Fibroblast of skin of back (primary cell): ENCODE data around the gene NET1.
A peak's percentile ranks its signal among the peaks of the same experiment; 100 is the strongest.
"Not testable (repeated sequence)": the region's sequence is repeated elsewhere in the genome, so short reads cannot be mapped to it uniquely, and the experiment has no call there.

Source experiments
- DNase-seq: peaks from one replicate; pipeline ENCODE4 v3.0.0-alpha.2; 2013

The NET1 gene

DNA sequence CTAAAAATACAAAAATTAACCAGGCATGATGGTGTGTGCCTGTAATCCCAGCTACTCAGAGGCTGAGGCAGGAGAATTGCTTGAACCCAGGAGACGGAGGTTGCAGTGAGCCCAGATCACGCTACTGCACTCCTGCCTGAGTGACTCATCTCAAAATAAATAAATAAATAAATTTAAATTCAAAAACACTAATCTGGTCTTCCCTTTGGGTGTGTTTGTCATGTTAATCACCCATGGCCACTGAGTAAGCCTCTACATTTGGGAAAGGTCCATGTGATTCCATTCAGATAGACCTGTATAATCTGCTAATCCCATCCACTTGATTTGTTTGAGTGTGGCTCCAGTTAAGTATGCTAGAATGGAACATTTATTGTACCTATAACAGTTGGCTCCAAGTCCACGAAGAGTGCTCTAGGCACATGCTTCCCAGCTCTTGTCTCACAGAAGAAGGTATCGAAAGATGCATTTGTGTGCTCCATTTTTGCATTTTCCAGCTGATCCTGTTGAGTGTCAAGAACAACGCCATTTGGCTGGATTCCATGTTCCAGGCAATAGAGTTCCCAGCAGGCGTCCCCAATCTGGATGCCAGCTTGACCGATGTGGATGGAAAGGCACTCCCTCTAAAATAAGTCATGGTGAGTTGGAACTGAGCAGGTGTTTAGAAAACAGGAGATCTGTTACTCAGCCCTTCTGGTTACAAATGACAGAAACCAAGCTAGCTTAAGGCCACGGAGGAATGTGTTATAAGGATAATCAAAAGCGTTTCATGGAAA, 11.7 kb upstream of the NET1 start:
- DNase-seq: no peak

DNA sequence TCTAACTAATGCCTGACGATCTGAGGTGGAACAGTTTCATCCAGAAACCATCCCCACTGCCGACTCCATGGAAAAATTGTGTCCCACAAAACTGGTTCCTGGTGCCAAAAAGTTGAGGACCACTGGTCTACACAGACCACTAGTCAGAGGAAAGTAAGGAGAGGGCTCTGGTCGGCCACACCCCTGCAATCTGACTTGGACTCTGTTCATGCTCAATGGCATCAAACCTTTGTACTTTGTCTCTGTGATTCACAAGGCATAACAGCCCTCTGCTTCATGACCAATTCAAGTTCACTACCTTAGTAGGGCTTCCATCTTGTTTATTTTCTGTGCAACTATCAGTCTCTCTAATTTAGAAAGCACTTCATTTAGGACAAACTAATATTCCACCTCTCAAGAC, 9.6 kb upstream of the NET1 start:
- no peak for DNase-seq

DNA sequence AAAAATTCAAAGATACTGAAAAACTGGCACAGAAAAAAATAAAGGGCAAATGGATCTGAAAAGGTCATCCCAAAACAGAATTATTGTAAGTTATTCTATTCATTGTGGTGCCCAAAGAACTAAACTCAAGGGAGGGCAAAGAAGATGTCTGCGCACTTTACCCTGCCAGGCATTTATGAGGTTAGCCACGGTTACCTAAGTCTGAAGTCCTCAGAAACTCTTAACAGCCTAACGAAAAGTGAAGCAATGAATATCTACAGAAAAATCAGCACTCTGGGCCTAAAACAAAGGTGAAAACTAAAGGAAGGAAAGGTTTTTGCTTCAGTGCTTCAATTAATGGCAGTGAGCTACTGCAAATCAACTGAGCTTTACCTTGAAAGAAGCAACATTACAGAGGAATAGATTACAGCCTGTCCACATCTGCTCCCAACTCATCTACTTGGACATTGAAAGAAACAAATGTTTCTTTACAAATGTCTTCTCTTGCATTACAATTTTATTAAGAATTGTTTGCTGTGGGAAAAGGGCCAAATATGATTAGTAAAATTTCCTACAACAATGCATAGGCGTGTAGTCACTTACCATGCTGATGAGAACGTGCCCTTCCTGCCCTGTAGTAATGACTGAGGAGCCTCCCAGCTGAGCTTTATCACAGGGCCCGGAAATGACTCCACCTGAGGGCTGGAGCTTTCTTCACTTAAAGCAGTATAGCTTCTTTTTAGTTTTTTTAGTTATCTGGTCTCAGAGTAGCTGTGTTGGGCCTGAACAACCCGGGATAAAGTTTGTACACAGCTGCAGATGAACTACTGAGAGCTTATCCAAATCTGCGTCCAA, 7.9 kb upstream of the NET1 start, which contains the start of gene TUBAL3:
Gene TUBAL3, minus strand, starts transcription at position 621 of the 834 bp plus-strand sequence. Its CDS starts 36 bp downstream, at position 585.
- no peak for DNase-seq

DNA sequence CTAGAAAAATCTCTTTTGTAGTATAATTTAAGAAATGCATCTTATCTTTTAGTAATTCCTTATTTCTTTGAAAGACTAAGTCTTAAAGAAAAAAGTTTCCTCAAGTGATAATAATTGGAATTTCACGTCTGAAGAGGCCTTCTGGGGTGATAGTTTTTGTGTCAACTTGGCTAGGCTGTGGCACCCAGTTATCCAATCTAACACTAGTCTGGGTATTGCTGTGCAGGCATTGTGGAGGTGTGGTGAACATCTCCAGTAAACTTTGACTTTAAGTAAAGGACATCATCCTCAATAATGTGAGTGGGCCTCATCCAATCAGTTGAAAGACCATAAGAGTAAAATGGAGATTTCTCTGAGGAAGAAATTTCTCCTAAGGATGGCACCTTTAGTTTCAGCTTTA, 5.4 kb upstream of the NET1 start:
- no peak for DNase-seq

DNA sequence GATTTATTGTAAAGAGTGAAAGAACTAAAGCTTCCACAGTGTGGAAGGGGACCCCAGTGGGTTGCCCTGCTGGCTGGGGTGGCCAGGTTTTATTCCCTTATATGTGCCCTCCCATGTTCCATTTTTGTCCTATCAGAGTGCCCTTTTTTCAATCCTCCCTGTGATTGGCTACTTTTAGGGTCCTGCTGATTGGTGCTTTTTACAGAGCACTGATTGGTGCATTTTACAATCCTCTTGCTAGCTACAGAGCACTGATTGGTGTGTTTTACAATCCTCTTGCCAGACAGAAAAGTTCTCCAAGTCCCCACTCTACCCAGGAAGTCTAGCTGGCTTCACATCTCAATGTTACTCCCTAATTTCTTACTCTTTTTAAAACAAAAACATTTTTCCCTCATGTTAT, 1.6 kb upstream of the NET1 start:
- DNase-seq: not testable (repeated sequence)

DNA sequence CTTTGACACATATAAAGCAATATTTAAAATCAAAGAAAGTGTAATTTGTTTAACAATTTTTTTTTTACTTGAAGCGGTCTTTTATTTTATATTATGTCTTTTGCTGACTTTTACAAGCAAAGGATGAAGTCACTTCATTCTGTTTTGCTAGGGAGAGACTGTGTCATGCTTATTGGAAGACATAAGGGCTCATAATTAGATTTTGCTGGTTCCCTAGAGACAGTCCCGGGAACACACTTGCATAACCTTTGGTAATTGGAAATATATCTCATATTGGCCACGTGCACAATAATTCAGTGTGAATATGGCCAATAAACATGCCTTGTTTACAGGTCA, 448 bp upstream of the NET1 start:
- DNase-seq: no peak

DNA sequence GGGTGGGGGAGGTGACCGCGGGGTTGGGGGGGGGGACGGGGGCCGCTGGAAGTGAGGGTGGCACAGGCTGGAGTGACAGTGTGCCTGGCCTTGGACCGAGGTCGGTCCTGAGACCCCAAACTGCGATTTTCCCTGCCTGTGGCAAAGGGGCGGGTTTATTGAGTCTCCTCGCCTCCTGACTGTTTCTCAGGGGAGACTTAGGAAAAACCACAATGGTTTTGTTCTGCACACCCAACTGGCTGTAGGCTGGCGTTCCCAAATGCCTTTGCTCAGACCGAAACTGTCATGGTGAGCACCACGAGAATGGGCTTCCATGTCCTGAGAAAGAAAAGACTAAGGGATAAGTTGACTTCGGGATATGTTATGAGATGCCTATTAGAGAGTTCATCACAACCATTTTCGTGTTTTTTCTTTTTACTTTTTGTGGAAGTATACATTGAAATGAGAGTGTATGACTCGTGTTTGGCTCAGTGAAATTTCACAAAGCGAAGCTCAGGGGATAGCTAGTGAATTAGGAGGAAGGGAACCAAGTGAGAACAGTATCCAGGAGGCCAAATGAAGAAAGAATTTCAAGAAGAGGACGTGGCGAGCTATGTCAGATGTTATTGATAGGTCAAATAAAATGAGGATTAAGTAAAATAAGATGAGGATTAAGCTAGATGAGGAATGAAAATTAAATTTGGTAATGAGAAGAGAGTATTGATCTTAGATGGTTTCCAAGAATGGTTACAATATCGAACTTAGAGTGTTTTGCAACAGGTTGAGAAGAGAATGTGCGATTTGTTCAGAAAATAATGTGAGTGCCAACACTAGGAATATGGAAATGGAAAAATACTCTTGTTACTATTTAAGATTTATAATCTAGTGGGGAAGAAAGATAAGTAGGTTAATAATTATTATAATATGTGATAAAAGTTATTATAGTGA, 918 bp downstream of the NET1 start:
- peak; percentile 46 for DNase-seq

DNA sequence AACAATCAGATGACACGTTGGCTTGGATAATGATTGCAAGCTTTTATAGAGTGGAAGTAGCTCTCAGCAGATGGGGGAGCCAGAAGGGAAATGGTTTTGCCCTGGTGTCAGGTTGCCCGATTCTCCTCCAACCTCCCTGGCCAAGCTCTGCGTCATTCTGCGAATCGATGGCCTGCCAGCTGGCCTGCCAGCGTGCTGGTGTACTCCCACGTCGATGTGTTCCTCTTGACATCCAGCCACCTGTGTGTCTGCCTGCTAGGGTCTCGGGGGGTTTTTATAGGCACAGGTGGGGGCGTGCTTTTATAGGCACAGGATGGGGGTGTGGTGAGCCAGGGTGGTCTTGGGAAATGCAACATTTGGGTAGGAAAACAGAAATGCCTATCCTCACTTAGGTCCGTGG, 4.6 kb downstream of the NET1 start:
- no peak for DNase-seq

DNA sequence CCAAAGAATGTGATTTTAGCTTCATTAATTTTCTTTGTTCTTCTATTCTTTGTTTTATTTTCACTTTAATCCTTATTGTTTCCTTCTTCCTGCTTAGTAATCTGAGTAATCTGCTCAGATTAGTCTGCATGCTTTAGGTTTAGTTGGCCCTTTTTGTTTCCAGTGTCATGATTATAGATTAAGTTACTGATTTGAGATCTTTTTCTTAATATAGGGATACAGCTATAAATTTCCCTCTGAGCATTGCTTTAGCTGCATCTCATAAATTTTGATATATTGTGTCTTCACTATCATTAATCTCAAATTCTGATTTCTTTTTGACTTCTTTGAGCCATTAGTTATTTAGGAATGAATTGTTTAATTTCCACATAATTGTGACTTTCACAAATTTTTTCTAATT, 6.2 kb downstream of the NET1 start:
- DNase-seq: no peak

DNA sequence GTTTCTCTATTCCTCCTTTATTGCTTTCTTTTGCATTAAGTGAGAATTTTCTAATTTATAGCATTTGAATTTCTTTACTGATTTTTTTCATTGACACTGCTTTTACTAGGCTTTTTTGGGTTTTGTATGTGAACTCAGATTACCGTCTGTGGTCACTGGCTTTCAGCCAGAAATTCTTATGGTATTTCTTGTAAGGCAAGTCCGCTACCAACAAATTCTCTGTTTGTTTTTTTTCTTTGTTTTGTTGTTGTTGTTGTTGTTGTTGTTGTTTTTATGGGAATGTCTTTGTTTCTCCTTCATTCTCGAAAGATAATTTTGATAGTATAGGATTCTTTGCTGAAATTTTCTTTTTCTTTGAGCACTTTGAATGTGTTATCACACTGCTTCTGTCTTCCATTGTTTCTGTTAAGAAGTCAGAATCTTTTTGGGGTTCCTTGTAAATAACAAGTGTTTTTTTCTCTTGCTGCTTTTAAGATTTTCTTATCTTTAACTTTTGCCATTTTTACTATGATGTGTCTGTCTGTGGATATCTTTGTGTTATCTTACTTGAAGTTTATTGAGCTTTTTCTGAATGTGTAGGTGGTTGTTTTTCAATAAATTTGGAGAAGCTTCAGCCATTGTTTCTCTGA, 7.2 kb downstream of the NET1 start:
- DNase-seq: no peak

DNA sequence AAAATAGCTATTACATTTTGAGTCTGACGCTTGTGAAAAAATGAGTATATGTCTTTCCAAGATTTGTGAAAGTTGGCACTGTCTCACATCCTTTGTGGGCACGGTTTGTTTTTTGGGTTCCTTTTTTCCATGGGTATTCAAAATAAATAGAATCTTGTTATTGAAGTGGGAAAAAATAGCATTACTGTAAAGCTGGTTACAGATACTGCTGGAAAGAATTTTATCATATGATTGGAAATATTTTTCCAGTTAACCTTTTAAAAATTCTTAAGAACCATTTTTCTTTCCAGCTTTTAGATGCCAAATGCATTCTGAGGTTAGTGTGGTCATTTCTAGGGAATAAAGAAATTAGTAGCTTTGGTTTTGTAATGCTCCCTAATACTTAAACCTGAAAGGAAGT, 11.4 kb downstream of the NET1 start:
- no peak for DNase-seq

DNA sequence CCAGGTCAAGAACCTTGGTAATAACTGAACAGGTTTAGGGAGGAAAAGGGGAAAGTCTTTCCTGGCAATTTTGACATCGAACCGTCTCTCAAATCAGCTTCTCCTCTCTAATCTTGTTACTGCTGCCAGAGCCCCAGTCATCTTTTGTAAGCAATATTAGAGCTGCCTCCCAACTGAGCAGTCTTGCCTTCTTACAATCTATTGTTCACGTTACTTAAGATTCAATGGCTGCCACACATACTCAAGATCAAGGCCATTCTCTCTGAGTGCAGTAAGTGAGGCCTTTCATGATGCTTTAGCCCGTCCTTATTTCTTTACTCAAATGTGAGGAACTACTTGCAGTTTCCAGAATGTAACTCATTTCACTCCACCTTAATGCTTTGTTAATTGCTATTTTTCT, 12.4 kb downstream of the NET1 start:
- DNase-seq: no peak

DNA sequence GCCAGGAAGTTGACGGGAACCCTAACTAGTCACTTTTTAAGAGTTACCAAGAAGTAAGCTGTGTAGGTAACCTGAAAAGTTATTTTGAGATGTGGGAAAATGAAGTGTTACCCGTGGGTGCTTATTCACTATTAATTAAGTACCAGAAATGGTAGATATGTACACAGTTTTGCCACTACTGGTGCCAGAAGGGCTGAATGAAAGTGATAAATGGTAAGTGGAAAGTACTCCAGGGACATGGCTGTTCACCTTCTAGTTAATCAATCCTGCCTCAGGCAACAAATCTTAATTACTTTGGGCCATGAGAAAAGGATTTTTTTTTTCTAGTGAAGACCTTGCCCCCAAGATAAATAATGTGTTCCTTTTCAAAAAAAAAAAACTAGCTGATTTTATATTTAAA, 15.8 kb downstream of the NET1 start:
- no peak for DNase-seq

DNA sequence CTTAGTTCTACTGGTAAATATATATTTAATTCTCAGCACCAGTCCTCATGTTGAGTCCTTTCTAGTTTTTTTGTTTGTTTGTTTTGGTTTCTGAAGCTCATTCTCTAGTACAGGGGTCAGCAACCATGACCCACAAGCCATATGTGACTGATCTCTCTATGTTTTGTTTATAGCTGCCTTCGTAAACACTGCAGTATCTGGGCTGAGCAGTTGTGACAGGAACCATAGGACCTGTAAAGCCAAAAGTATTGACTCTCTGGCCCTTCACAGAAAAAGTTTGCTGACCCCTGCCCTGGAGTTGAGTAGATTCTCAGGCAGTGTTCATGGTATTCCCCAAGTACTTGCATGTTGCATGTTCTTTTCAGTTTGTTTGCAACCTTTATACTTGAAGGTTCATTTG, 20.8 kb downstream of the NET1 start:
- DNase-seq: no peak

DNA sequence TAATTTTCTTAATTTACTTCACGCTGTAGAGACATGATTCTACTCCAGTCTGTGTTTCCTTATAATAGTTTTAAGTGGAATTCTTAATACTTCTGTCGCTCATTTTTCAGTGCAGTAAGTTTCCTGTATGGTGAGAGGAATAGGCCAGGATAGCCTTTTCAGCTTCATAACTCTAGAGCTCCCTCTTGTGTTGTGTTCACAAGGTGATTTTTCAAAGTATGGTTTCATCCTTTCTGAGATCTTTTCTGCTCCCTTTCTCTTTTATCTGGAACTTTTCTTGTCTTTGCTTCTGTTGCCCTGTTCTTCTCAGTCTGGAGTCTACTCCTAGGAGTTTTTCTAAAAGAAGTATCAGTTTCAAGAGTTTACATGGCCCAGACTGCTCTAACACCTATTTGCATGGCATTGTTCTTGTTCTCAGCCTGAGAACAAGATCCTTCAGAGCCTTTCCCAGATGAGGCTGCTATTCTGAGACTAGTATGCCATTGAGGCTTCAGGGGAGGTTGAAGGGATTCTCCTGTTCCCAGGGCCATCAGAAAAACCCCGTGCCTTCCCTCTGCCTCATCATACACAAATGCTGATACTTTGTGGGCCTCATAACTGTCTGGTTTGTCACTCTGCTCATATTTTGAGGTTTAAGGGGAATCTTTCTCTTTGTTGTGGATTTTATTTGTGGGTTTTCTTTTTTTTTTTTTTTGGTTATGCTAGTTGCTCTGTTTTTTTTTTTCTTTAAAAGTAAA, 21.8 kb downstream of the NET1 start:
- peak; percentile 94 for DNase-seq

DNA sequence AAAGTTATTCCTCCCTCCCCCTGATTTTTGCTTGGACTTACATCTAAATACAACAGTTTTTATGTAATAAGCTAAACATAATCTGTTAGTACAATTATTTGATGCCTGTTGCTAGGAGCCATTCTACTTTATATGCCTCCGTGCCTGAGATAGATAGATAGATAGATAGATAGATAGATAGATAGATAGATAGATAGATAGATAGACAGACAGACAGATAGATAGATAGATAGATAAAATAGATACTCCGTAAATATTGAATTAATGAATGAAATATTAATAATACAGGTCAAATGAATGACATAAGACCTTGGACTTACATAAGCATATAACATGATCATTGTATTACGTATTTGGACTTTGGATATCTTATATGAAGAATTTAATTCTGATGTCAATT, 23.0 kb downstream of the NET1 start:
- DNase-seq: no peak

DNA sequence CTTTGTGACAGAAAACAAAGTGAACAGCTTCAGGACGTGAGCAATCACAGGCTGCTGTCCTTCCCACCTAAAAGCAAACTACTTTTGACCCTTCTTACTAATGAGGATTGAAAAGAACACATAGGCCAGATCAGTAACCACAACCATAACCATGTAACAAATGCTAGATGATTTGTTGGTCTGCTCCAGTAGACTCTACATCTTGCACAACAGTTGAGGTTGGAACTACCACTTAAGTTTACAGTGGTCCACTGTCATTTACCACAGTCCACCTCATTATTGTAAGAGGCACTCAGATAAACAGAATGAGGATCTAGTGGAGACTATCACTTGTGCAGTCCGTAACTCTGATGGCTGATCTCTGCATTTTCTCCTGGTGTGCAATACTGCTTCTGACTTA, 27.8 kb downstream of the NET1 start:
- DNase-seq: no peak

DNA sequence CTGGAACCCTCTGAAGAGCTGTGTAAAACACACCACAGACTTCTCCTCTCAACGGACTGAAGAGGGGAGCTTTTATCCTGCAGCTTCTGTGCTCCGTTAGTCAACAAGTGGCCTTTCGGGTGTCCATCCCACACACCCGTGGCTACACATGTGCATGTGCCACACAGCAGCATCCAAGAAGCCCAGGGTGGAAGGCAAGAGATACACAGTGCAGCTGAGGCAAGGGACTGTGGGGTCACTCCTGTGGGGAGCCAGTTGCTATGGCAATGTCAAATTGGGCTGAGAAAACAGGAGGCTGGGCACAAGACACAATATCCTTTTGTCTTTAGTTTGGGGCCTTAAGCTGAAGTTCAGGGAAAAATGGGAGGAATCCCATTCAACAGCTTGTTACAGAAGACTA, 28.7 kb downstream of the NET1 start:
- DNase-seq: no peak

DNA sequence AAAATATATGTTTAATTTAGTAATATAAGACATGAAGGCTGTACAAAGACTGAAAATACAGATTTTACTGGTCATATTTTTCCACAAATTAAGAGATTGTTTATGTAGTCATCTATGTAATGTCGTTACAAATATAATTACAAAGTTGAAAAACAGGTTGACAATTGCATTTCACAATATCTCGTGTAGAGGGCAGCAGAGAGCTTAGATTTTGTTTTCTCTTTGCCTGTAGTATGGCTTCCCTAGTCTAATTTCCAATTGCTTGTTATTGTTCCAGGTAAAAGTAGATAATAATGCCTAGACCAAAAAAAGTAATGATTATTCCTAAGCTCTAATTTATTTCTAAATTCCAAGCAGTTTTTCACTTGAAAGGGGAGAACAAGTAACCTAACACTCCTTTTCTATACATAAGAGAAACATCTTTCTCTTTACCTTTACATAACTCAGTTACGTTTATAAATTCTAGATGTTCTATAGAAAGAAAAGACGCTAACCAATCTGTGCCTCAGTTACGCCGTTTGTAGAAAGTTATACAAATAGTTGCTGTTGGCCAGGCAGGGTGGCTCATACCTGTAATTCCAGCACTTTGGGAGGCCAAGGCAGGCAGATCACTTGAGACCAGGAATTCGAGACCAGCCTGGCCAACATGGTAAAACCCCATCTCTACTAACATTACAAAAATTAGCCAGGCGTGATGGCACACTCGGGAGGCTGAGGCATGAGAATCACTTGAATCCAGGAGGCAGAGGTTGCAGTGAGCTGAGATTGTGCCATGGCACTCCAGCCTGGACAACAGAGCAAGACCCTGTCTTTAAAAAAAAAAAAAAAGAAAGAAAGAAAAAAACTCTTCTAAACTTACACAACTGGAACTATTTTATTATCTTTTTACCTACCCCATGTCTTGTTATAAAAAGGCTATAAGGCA, 30.0 kb downstream of the NET1 start:
- no peak for DNase-seq

DNA sequence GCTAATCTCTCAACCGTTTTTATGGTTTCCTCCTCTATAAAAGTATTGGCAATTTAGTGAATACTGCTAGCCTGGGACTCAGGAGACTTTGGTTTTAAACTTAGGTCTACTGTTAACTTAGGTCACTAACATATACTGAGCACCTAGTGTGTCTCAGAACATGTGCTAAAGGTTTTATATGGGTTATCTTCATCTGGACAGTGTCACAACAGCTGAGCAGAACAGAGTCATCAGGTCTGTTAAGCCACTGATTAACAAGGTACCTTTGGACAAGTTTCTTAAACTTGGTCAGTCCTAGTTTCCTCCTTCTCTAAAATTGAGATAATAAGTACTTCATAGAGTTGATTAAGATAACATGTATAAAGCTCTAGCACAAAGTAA, 30.6 kb downstream of the NET1 start:
- DNase-seq: no peak

DNA sequence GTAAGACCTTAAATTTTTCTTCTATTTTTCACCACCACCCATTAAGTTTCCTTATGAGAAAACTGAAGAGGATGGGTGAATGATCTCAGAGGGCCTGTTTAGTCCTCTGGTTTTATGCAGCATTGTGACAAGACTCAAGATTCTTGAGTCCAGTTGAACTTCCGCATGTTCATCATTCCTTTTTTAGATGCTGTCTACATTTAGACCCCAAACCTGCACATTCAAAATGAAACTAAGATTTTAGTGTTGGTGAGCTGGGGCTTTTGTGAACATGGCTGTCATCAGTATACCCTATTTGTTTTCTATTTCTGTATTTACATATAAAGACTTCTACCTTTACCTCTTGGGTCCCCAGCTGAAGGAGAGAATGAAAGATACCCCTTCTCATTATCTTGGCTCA, 31.1 kb downstream of the NET1 start:
- no peak for DNase-seq
